Measurements from ENCODE around the gene PCDHB1. TPM values are rescaled to one million over a fixed set of nuclear protein-coding genes. Genes with fewer than 3 reads are reported as not detected.

The PCDHB1 gene
- total RNA-seq, 1 donor from 2014 or later: not detected

DNA sequence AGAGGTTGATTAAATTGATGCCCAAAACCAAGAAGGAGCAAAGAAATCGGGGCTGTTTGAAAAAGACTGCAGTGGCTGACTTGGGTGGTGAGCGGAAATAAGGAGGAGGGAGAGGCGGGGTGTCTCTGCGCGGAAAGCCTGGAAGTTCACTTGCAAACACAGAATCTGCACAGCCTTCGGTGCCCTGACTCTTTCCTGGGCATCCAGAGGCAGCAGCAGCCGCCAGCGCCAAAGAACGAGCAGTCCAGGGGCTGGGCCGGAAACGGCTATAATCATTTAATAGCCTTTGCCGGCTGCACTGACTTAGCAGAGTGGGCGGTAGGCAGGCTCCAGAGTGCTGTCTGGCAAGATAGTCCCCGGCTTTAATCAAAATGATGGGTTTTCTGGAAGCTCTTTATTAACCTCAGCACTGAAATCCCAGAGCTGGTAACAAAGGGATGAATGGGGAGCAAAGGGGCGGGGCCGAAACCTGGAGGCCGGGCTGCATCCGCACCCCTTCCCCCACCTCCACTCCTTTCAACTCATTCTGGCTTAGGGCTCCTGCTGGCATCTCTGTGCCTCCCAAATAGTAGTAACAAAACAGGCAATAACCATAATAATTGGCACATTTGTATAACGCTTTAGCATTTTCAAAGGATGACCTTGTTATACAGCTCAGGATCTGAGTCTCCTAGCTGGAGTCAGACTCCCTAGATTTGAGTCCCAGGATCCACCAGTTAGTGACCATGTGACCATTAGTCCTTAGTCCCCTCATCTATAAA lies 49.1 kb upstream of the PCDHB1 start:
- Mint-ChIP-seq H3K36me3 (ENCODE audit: low read depth, unreplicated experiment) (peaks cover 2% of the 10 kb centered on the region), H3K9me3 (ENCODE audit: unreplicated experiment) (no peaks in the 10 kb centered on the region), H3K4me3 (ENCODE audit: unreplicated experiment) (peak overlapping the region; percentile 83), H3K27me3 (ENCODE audit: low read depth, unreplicated experiment) (no peaks in the 10 kb centered on the region), H3K4me1 (ENCODE audit: low read depth, unreplicated experiment) (peaks cover 14% of the 10 kb centered on the region), H3K27ac (ENCODE audit: unreplicated experiment) (peak overlapping the region; percentile 87)
- DNase-seq (ENCODE audit: low read depth) (no peak), FAIRE-seq (no peak)
- no peaks in the 10 kb centered on the region for H3K27me3 ChIP-seq (ENCODE audit: insufficient read depth, low read length)
- H3K27ac ChIP-seq (ENCODE audit: low read depth, low read length): no peak overlapping the region
- no peaks in the 10 kb centered on the region for H3K36me3 ChIP-seq (ENCODE audit: insufficient read depth, low read length)
- no peak overlapping the region for H3K9ac ChIP-seq (ENCODE audit: low read length)
- H3K4me3 ChIP-seq (ENCODE audit: insufficient read depth, low read depth, low read length): peak overlapping the region; percentile 23
- TF ChIP-seq EZH2 (IDR thresholded peaks at IDR 0.05; ENCODE audit: insufficient read depth, low read length): no peak
- TF ChIP-seq, protein P1, sequence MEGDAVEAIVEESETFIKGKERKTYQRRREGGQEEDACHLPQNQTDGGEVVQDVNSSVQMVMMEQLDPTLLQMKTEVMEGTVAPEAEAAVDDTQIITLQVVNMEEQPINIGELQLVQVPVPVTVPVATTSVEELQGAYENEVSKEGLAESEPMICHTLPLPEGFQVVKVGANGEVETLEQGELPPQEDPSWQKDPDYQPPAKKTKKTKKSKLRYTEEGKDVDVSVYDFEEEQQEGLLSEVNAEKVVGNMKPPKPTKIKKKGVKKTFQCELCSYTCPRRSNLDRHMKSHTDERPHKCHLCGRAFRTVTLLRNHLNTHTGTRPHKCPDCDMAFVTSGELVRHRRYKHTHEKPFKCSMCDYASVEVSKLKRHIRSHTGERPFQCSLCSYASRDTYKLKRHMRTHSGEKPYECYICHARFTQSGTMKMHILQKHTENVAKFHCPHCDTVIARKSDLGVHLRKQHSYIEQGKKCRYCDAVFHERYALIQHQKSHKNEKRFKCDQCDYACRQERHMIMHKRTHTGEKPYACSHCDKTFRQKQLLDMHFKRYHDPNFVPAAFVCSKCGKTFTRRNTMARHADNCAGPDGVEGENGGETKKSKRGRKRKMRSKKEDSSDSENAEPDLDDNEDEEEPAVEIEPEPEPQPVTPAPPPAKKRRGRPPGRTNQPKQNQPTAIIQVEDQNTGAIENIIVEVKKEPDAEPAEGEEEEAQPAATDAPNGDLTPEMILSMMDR (IDR thresholded peaks at IDR 0.05; ENCODE audit: insufficient read depth, low read depth, low read length): no peak
- peak overlapping the region; percentile 67 for H2AFZ ChIP-seq (ENCODE audit: low read depth, low read length)
- H3K4me1 ChIP-seq (ENCODE audit: insufficient read depth, low read length): no peaks in the 10 kb centered on the region
- no peaks in the 10 kb centered on the region for H3K79me2 ChIP-seq (ENCODE audit: insufficient read depth, low read length)
- no peaks in the 10 kb centered on the region for H4K20me1 ChIP-seq (ENCODE audit: insufficient read depth, low read length)
- peak overlapping the region; percentile 76 for H3K4me2 ChIP-seq (ENCODE audit: low read length)
- H3K9me3 ChIP-seq (ENCODE audit: insufficient read depth, low read depth, low read length): no peaks in the 10 kb centered on the region

DNA sequence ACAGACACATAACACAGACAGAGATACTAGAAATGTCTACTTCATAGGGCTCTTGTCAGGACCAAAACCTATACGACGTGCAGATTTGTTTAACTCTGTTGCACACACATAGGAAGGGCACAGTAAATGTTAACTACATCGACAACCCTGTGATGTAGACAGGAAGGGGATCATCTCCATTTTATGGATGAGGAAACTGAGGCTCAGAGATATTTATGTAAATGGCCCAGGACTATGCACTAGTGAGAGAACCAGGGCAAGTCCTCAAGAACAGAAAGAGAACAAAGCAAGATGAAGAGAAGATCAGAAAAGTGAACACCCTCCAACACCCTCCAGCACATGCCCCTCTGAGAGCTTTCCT lies 48.6 kb upstream of the PCDHB1 start:
- H3K27me3 ChIP-seq (ENCODE audit: insufficient read depth, low read length): no peaks in the 10 kb centered on the region
- no peaks in the 10 kb centered on the region for H3K79me2 ChIP-seq (ENCODE audit: insufficient read depth, low read length)
- FAIRE-seq: no peak
- Mint-ChIP-seq H3K27ac (ENCODE audit: unreplicated experiment) (no peak overlapping the region), H3K4me3 (ENCODE audit: unreplicated experiment) (peak overlapping the region; percentile 83), H3K4me1 (ENCODE audit: low read depth, unreplicated experiment) (peaks cover 14% of the 10 kb centered on the region), H3K27me3 (ENCODE audit: low read depth, unreplicated experiment) (no peaks in the 10 kb centered on the region), H3K9me3 (ENCODE audit: unreplicated experiment) (no peaks in the 10 kb centered on the region), H3K36me3 (ENCODE audit: low read depth, unreplicated experiment) (peaks cover 3% of the 10 kb centered on the region)
- no peaks in the 10 kb centered on the region for H3K4me1 ChIP-seq (ENCODE audit: insufficient read depth, low read length)
- H3K27ac ChIP-seq (ENCODE audit: low read depth, low read length): no peak overlapping the region
- H4K20me1 ChIP-seq (ENCODE audit: insufficient read depth, low read length): no peaks in the 10 kb centered on the region
- TF ChIP-seq, protein P1 (IDR thresholded peaks at IDR 0.05; ENCODE audit: insufficient read depth, low read depth, low read length): no peak
- no peak for TF ChIP-seq EZH2 (IDR thresholded peaks at IDR 0.05; ENCODE audit: insufficient read depth, low read length)
- H3K36me3 ChIP-seq (ENCODE audit: insufficient read depth, low read length): no peaks in the 10 kb centered on the region
- no peak overlapping the region for H3K4me3 ChIP-seq (ENCODE audit: insufficient read depth, low read depth, low read length)
- H3K9ac ChIP-seq (ENCODE audit: low read length): no peak overlapping the region
- H3K4me2 ChIP-seq (ENCODE audit: low read length): no peak overlapping the region
- H2AFZ ChIP-seq (ENCODE audit: low read depth, low read length): no peak overlapping the region
- no peaks in the 10 kb centered on the region for H3K9me3 ChIP-seq (ENCODE audit: insufficient read depth, low read depth, low read length)
- no peak for DNase-seq (ENCODE audit: low read depth)

DNA sequence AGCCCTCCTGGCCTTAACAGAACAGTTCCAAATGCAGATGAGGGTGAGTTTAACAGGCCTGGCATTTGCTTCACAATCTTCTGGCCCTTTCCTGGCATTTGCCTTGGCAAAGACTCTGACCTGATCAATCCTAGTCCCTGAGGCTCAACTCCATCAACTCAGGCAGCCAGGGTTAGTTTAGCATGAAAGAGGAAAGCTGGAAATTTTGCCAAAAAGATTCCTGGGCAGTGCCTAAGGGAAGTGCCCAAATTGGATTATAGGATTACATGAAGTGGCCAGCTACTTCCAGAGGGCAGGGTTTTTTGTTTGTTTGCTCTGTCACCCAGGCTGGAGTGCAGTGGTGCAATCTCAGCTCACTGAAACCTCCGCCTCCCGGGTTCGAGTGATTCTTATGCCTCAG lies 48.1 kb upstream of the PCDHB1 start:
- H3K27ac ChIP-seq (ENCODE audit: low read depth, low read length): no peak overlapping the region
- no peaks in the 10 kb centered on the region for H3K4me1 ChIP-seq (ENCODE audit: insufficient read depth, low read length)
- FAIRE-seq (no peak), DNase-seq (ENCODE audit: low read depth) (no peak)
- H3K9ac ChIP-seq (ENCODE audit: low read length): no peak overlapping the region
- H3K4me3 Mint-ChIP-seq (ENCODE audit: unreplicated experiment): no peak overlapping the region
- TF ChIP-seq, protein P1 (IDR thresholded peaks at IDR 0.05; ENCODE audit: insufficient read depth, low read depth, low read length): no peak
- peaks cover 3% of the 10 kb centered on the region for H3K36me3 Mint-ChIP-seq (ENCODE audit: low read depth, unreplicated experiment)
- peaks cover 2% of the 10 kb centered on the region for H3K9me3 Mint-ChIP-seq (ENCODE audit: unreplicated experiment)
- H2AFZ ChIP-seq (ENCODE audit: low read depth, low read length): no peak overlapping the region
- no peaks in the 10 kb centered on the region for H3K36me3 ChIP-seq (ENCODE audit: insufficient read depth, low read length)
- H3K4me1 Mint-ChIP-seq (ENCODE audit: low read depth, unreplicated experiment): peaks cover 14% of the 10 kb centered on the region
- H3K9me3 ChIP-seq (ENCODE audit: insufficient read depth, low read depth, low read length): no peaks in the 10 kb centered on the region
- no peak overlapping the region for H3K27ac Mint-ChIP-seq (ENCODE audit: unreplicated experiment)
- H3K79me2 ChIP-seq (ENCODE audit: insufficient read depth, low read length): no peaks in the 10 kb centered on the region
- no peaks in the 10 kb centered on the region for H3K27me3 ChIP-seq (ENCODE audit: insufficient read depth, low read length)
- H3K4me2 ChIP-seq (ENCODE audit: low read length): no peak overlapping the region
- H4K20me1 ChIP-seq (ENCODE audit: insufficient read depth, low read length): no peaks in the 10 kb centered on the region
- H3K27me3 Mint-ChIP-seq (ENCODE audit: low read depth, unreplicated experiment): no peaks in the 10 kb centered on the region
- no peak overlapping the region for H3K4me3 ChIP-seq (ENCODE audit: insufficient read depth, low read depth, low read length)

Data from astrocyte (in vitro differentiated cells and primary cell).